GM12874 (cell line): ENCODE data around the gene PHB1.

ENCODE experiments used
- CTCF ChIP-seq: IDR thresholded peaks from 2 replicates; pipeline ENCODE4 v1.5.1; 2011; ENCODE audit warnings: low read depth, mild to moderate bottlenecking, control low read depth, low read length, moderate library complexity; ENCODE audit not compliant: insufficient read depth

Gene PHB1

GRCh38 chr17:49406421-49407061 is 8.1 kb downstream of the PHB1 start:
- no peak for TF ChIP-seq CTCF

- TF ChIP-seq CTCF = no peak
Measured at GRCh38 chr17:49404906-49405305, 9.8 kb downstream of the PHB1 start.

GRCh38 chr17:49404361-49404760 is 10.3 kb downstream of the PHB1 start:
- TF ChIP-seq CTCF = no peak

- TF ChIP-seq CTCF = no peak
Measured at GRCh38 chr17:49403514-49404289, 11.0 kb downstream of the PHB1 start.

GRCh38 chr17:49402706-49403105 is 12.0 kb downstream of the PHB1 start:
- TF ChIP-seq CTCF = no peak

GRCh38 chr17:49401971-49402611 is 12.6 kb downstream of the PHB1 start:
- no peak for TF ChIP-seq CTCF

GRCh38 chr17:49399995-49400394 is 14.7 kb downstream of the PHB1 start:
- no peak for TF ChIP-seq CTCF
